Activated B cell treated with CpG ODN at 0.5 μM for 24 hours (primary cell): Measurements from ENCODE around the gene LPP. TPM values are rescaled to one million over a fixed set of nuclear protein-coding genes. Genes with fewer than 3 reads are reported as not detected.

ENCODE experiments used
- ATAC-seq: fragments of 200-7000 bp; cut with Tn5 transposase; one replicate; pipeline ENCODE4 v1.10.0; 2021; ENCODE audit warnings: low read depth, mild to moderate bottlenecking, moderate library complexity
- CTCF ChIA-PET: fragments of 350-600 bp; sonication (Branson Sonifier 250); formaldehyde crosslinking; loops from one replicate; lab custom pipeline; 2021; ENCODE audit warnings: antibody characterized with exemption; lab: Charles Lee
- POLR2A ChIA-PET: fragments of 350-600 bp; sonication (Branson Sonifier 250); formaldehyde crosslinking; loops from one replicate; lab custom pipeline; 2021; ENCODE audit warnings: antibody characterized with exemption; lab: Charles Lee
- DNase-seq: peaks from one replicate; pipeline ENCODE4 v3.0.0; 2022
- H3K27ac Mint-ChIP-seq: one replicate; pipeline ENCODE4 v1.8.0; 2020; ENCODE audit warnings: mixed read lengths
- H3K27me3 Mint-ChIP-seq: one replicate; pipeline ENCODE4 v1.8.0; 2021; ENCODE audit warnings: mixed read lengths
- H3K36me3 Mint-ChIP-seq: one replicate; pipeline ENCODE4 v1.8.0; 2021; ENCODE audit warnings: low read depth, mixed read lengths
- H3K4me1 Mint-ChIP-seq: one replicate; pipeline ENCODE4 v1.8.0; 2021; ENCODE audit warnings: mixed read lengths
- H3K4me3 Mint-ChIP-seq: one replicate; pipeline ENCODE4 v1.8.0; 2020; ENCODE audit warnings: mild to moderate bottlenecking, mixed read lengths
- H3K9me3 Mint-ChIP-seq: one replicate; pipeline ENCODE4 v1.8.0; 2020; ENCODE audit warnings: mixed read lengths
- intact Hi-C: fragments of 100-400 bp; cut with micrococcal nuclease; formaldehyde crosslinking; loops from one replicate; pipeline ENCODE4 v1.15.1; 2024
- total RNA-seq: library from RNA; stranded (reverse); gene quantifications from 2 replicates; pipeline ENCODE4 v1.2.3, GENCODE V29; 2022
- TF ChIP-seq, protein P1 (sequence below): fragments of 200-600 bp; IDR thresholded peaks from one replicate; pipeline ENCODE4 v1.8.0; 2022; ENCODE audit warnings: antibody characterized with exemption, mild to moderate bottlenecking

The LPP gene
- total RNA-seq, 1 donor from 2014 or later, result 60.1 TPM

- intact Hi-C loops, result no loop called here
- TF ChIP-seq, protein P1, sequence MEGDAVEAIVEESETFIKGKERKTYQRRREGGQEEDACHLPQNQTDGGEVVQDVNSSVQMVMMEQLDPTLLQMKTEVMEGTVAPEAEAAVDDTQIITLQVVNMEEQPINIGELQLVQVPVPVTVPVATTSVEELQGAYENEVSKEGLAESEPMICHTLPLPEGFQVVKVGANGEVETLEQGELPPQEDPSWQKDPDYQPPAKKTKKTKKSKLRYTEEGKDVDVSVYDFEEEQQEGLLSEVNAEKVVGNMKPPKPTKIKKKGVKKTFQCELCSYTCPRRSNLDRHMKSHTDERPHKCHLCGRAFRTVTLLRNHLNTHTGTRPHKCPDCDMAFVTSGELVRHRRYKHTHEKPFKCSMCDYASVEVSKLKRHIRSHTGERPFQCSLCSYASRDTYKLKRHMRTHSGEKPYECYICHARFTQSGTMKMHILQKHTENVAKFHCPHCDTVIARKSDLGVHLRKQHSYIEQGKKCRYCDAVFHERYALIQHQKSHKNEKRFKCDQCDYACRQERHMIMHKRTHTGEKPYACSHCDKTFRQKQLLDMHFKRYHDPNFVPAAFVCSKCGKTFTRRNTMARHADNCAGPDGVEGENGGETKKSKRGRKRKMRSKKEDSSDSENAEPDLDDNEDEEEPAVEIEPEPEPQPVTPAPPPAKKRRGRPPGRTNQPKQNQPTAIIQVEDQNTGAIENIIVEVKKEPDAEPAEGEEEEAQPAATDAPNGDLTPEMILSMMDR, result no peak
- DNase-seq (no peak), ATAC-seq (no peak)
- Mint-ChIP-seq H3K9me3 (no peaks in the 10 kb centered on the region), H3K4me3 (no peak overlapping the region), H3K4me1 (peaks cover 13% of the 10 kb centered on the region), H3K27me3 (no peaks in the 10 kb centered on the region), H3K27ac (no peak overlapping the region), H3K36me3 (no peaks in the 10 kb centered on the region)
- ChIA-PET POLR2A (no interaction called here), CTCF (interaction anchor here (5.7 kb wide), 1 partner anchor 1200 kb away, joined by 31 read pairs; no protein-coding TSS in a partner anchor)
These were observed 786.0 kb downstream of the LPP start for GRCh38 chr3:188939814-188940572.
